ENCODE data around the gene NOTCH1.

Gene NOTCH1

DNA sequence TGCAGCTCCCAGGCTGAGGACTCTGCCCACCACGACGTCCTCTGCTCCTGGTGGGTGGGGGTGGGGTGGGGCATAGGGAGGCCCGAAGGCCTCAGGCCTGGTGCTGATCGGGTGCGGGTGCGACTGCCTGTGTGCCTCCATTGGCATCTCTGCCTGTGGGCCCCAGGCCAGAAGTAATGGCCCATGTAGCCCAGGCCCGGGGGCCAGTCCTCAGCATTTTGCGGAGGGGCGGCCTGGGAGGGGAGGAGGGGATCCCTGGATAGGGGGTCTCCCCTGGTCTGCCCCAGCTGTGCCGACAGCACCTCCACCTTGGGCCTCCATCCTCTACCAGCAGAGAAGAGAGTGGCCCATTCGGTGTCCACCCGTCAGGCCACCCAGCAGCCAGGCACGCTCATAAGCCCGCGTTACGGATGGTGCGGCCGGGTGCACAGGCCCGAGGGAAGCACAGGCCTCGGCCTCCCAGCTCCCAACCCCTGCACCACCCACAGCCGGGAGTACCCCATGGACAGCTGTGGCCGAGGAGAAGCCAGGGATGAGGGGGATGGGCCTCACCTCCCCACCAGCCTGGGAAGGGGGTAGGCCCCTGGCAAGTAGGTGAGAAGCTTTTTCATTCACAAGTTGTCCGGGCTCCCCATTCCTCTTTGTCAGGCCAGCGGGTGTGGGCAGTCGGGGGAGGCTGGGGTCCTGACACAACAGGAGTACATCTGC is 1.8 kb upstream of the NOTCH1 start:
- Histone ChIP-seq H2AFZ (ENCODE audit: insufficient read depth, low read length, poor library complexity) (no peak overlapping the region), H4K91ac (ENCODE audit: low read depth, low read length) (peak overlapping the region; percentile 2), H3K4me1 (ENCODE audit: control insufficient read depth in 1 of 2, insufficient read depth in 2 of 2, low read length in 2 of 2) (peaks cover 30 to 41% of the 10 kb centered on the region in 2 experiments), H3K18ac (ENCODE audit: low read length) (no peak overlapping the region), H3K9ac (ENCODE audit: low read length) (no peak overlapping the region), H2BK5ac (ENCODE audit: low read depth, low read length, poor library complexity) (no peak overlapping the region), H2BK120ac (ENCODE audit: insufficient read depth, low read length, poor library complexity) (no peak overlapping the region), H4K8ac (ENCODE audit: low read depth, low read length) (no peak overlapping the region), H3K23ac (ENCODE audit: low read length) (no peak overlapping the region), H2BK12ac (ENCODE audit: low read length) (no peak overlapping the region), H3K27me3 (ENCODE audit: insufficient read depth, low read length) (peaks cover 12% of the 10 kb centered on the region), H3K14ac (ENCODE audit: low read length) (peak overlapping the region; percentile 40), H3K4me2 (ENCODE audit: low read length) (no peak overlapping the region), H3K4me3 (ENCODE audit: low read depth, low read length) (no peak overlapping the region), H3K4ac (ENCODE audit: low read depth, low read length) (no peak overlapping the region), H3K27ac (ENCODE audit: low read depth, low read length) (no peak overlapping the region), H3K9me3 (ENCODE audit: insufficient read depth, low read depth, low read length) (no peaks in the 10 kb centered on the region), H4K12ac (ENCODE audit: low read depth, low read length) (no peak overlapping the region), H3K36me3 (ENCODE audit: control insufficient read depth in 1 of 2, insufficient read depth in 2 of 2, low read length in 2 of 2) (peaks cover 0 to 10% of the 10 kb centered on the region in 2 experiments), H3K79me1 (ENCODE audit: low read length) (peaks cover 29% of the 10 kb centered on the region), H2AK5ac (ENCODE audit: low read length) (peak overlapping the region; percentile 66), H3K79me2 (ENCODE audit: control insufficient read depth, insufficient read depth, low read length, poor library complexity) (peaks cover 7% of the 10 kb centered on the region)
- WGBS (ENCODE audit: extremely low coverage, insufficient coverage, insufficient read length), result no CpG with 5 or more reads among the region's 25 CpGs
- no peak for DNase-seq

- Histone ChIP-seq H4K8ac (ENCODE audit: low read depth, low read length) (peak overlapping the region; percentile 34), H3K4me1 (ENCODE audit: control insufficient read depth in 1 of 2, insufficient read depth in 2 of 2, low read length in 2 of 2) (peaks cover 26 to 41% of the 10 kb centered on the region in 2 experiments), H3K27ac (ENCODE audit: low read depth, low read length) (peak overlapping the region; percentile 52), H2BK12ac (ENCODE audit: low read length) (peak overlapping the region; percentile 15), H3K4me3 (ENCODE audit: low read depth, low read length) (peak overlapping the region; percentile 66), H3K4me2 (ENCODE audit: low read length) (peak overlapping the region; percentile 92), H3K79me1 (ENCODE audit: low read length) (peaks cover 29% of the 10 kb centered on the region), H3K9ac (ENCODE audit: low read length) (peak overlapping the region; percentile 56), H3K36me3 (ENCODE audit: control insufficient read depth in 1 of 2, insufficient read depth in 2 of 2, low read length in 2 of 2) (peaks cover 0 to 16% of the 10 kb centered on the region in 2 experiments), H3K14ac (ENCODE audit: low read length) (peak overlapping the region; percentile 36), H3K9me3 (ENCODE audit: insufficient read depth, low read depth, low read length) (no peaks in the 10 kb centered on the region), H2BK120ac (ENCODE audit: insufficient read depth, low read length, poor library complexity) (peak overlapping the region; percentile 65), H3K27me3 (ENCODE audit: insufficient read depth, low read length) (peaks cover 12% of the 10 kb centered on the region), H2BK5ac (ENCODE audit: low read depth, low read length, poor library complexity) (peak overlapping the region; percentile 61), H3K79me2 (ENCODE audit: control insufficient read depth, insufficient read depth, low read length, poor library complexity) (peaks cover 7% of the 10 kb centered on the region), H2AK5ac (ENCODE audit: low read length) (peak overlapping the region; percentile 40), H4K91ac (ENCODE audit: low read depth, low read length) (peak overlapping the region; percentile 67), H3K4ac (ENCODE audit: low read depth, low read length) (peak overlapping the region; percentile 28), H3K18ac (ENCODE audit: low read length) (peak overlapping the region; percentile 79), H3K23ac (ENCODE audit: low read length) (no peak overlapping the region), H4K12ac (ENCODE audit: low read depth, low read length) (peak overlapping the region; percentile 13), H2AFZ (ENCODE audit: insufficient read depth, low read length, poor library complexity) (peak overlapping the region; percentile 80)
- no CpG with 5 or more reads among the region's 45 CpGs for WGBS (ENCODE audit: extremely low coverage, insufficient coverage, insufficient read length)
- DNase-seq, result peak in 1 of 2 donors; percentile 17
These were observed 1.1 kb upstream of the NOTCH1 start for GRCh38 chr9:136546697-136547501.

- peaks cover 7% of the 10 kb centered on the region for H3K79me2 ChIP-seq (ENCODE audit: control insufficient read depth, insufficient read depth, low read length, poor library complexity)
- no peak overlapping the region for H3K23ac ChIP-seq (ENCODE audit: low read length)
- no peaks in the 10 kb centered on the region for H3K9me3 ChIP-seq (ENCODE audit: insufficient read depth, low read depth, low read length)
- no peak for DNase-seq
- WGBS (ENCODE audit: extremely low coverage, insufficient coverage, insufficient read length), result no CpG with 5 or more reads among the region's 41 CpGs
- no peak overlapping the region for H4K12ac ChIP-seq (ENCODE audit: low read depth, low read length)
- peak overlapping the region; percentile 73 for H3K4me2 ChIP-seq (ENCODE audit: low read length)
- no peak overlapping the region for H3K4ac ChIP-seq (ENCODE audit: low read depth, low read length)
- no peak overlapping the region for H2BK120ac ChIP-seq (ENCODE audit: insufficient read depth, low read length, poor library complexity)
- peak overlapping the region; percentile 45 for H3K14ac ChIP-seq (ENCODE audit: low read length)
- H2AK5ac ChIP-seq (ENCODE audit: low read length), result no peak overlapping the region
- H3K4me1 ChIP-seq (ENCODE audit: control insufficient read depth in 1 of 2, insufficient read depth in 2 of 2, low read length in 2 of 2), result peaks cover 20 to 31% of the 10 kb centered on the region in 2 experiments
- H3K79me1 ChIP-seq (ENCODE audit: low read length), result peaks cover 24% of the 10 kb centered on the region
- peak overlapping the region; percentile 65 for H4K91ac ChIP-seq (ENCODE audit: low read depth, low read length)
- H4K8ac ChIP-seq (ENCODE audit: low read depth, low read length), result peak overlapping the region; percentile 33
- H2BK5ac ChIP-seq (ENCODE audit: low read depth, low read length, poor library complexity), result no peak overlapping the region
- no peak overlapping the region for H2BK12ac ChIP-seq (ENCODE audit: low read length)
- no peak overlapping the region for H2AFZ ChIP-seq (ENCODE audit: insufficient read depth, low read length, poor library complexity)
- H3K4me3 ChIP-seq (ENCODE audit: low read depth, low read length), result peak overlapping the region; percentile 77
- no peak overlapping the region for H3K9ac ChIP-seq (ENCODE audit: low read length)
- peaks cover 0 to 20% of the 10 kb centered on the region in 2 experiments for H3K36me3 ChIP-seq (ENCODE audit: control insufficient read depth in 1 of 2, insufficient read depth in 2 of 2, low read length in 2 of 2)
- H3K27ac ChIP-seq (ENCODE audit: low read depth, low read length), result no peak overlapping the region
- H3K27me3 ChIP-seq (ENCODE audit: insufficient read depth, low read length), result peaks cover 12% of the 10 kb centered on the region
- H3K18ac ChIP-seq (ENCODE audit: low read length), result peak overlapping the region; percentile 44
These were observed 220 bp downstream of the NOTCH1 start for GRCh38 chr9:136545692-136545964.

GRCh38 chr9:136544964-136545691 is 720 bp downstream of the NOTCH1 start:
- Histone ChIP-seq H3K4ac (ENCODE audit: low read depth, low read length) (no peak overlapping the region), H4K12ac (ENCODE audit: low read depth, low read length) (peak overlapping the region; percentile 16)

More at GRCh38 chr9:136544964-136545691, 720 bp downstream of the NOTCH1 start:
- H3K36me3 ChIP-seq (ENCODE audit: control insufficient read depth in 1 of 2, insufficient read depth in 2 of 2, low read length in 2 of 2), result peaks cover 0 to 20% of the 10 kb centered on the region in 2 experiments
- H3K79me1 ChIP-seq (ENCODE audit: low read length), result peaks cover 19% of the 10 kb centered on the region
- no peaks in the 10 kb centered on the region for H3K9me3 ChIP-seq (ENCODE audit: insufficient read depth, low read depth, low read length)
- H3K27ac ChIP-seq (ENCODE audit: low read depth, low read length), result no peak overlapping the region
- H2AK5ac ChIP-seq (ENCODE audit: low read length), result no peak overlapping the region
- peak overlapping the region; percentile 6 for H2AFZ ChIP-seq (ENCODE audit: insufficient read depth, low read length, poor library complexity)
- H3K9ac ChIP-seq (ENCODE audit: low read length), result peak overlapping the region; percentile 23
- peak overlapping the region; percentile 77 for H3K4me3 ChIP-seq (ENCODE audit: low read depth, low read length)
- H3K4me2 ChIP-seq (ENCODE audit: low read length), result peak overlapping the region; percentile 73
- H2BK5ac ChIP-seq (ENCODE audit: low read depth, low read length, poor library complexity), result no peak overlapping the region
- H3K23ac ChIP-seq (ENCODE audit: low read length), result no peak overlapping the region
- H3K27me3 ChIP-seq (ENCODE audit: insufficient read depth, low read length), result peaks cover 12% of the 10 kb centered on the region
- H4K8ac ChIP-seq (ENCODE audit: low read depth, low read length), result no peak overlapping the region
- H3K4me1 ChIP-seq (ENCODE audit: control insufficient read depth in 1 of 2, insufficient read depth in 2 of 2, low read length in 2 of 2), result peaks cover 21 to 27% of the 10 kb centered on the region in 2 experiments
- WGBS (ENCODE audit: extremely low coverage, insufficient coverage, insufficient read length), result no CpG with 5 or more reads among the region's 82 CpGs
- no peak overlapping the region for H2BK120ac ChIP-seq (ENCODE audit: insufficient read depth, low read length, poor library complexity)
- no peak overlapping the region for H2BK12ac ChIP-seq (ENCODE audit: low read length)
- peak overlapping the region; percentile 45 for H3K14ac ChIP-seq (ENCODE audit: low read length)
- no peak for DNase-seq
- peaks cover 7% of the 10 kb centered on the region for H3K79me2 ChIP-seq (ENCODE audit: control insufficient read depth, insufficient read depth, low read length, poor library complexity)
- H3K18ac ChIP-seq (ENCODE audit: low read length), result peak overlapping the region; percentile 38
- peak overlapping the region; percentile 65 for H4K91ac ChIP-seq (ENCODE audit: low read depth, low read length)
